Measurements from ENCODE around the gene FBXO30. TPM values are rescaled to one million over a fixed set of nuclear protein-coding genes. Genes with fewer than 3 reads are reported as not detected.

FBXO30 gene
- total and polyA plus RNA-seq, 9 of the 15 experiments (the other 6 are each of a cell fraction or from before 2014, with no cell fraction given), result 3.6 to 12.8 (median 7.1) TPM

DNA sequence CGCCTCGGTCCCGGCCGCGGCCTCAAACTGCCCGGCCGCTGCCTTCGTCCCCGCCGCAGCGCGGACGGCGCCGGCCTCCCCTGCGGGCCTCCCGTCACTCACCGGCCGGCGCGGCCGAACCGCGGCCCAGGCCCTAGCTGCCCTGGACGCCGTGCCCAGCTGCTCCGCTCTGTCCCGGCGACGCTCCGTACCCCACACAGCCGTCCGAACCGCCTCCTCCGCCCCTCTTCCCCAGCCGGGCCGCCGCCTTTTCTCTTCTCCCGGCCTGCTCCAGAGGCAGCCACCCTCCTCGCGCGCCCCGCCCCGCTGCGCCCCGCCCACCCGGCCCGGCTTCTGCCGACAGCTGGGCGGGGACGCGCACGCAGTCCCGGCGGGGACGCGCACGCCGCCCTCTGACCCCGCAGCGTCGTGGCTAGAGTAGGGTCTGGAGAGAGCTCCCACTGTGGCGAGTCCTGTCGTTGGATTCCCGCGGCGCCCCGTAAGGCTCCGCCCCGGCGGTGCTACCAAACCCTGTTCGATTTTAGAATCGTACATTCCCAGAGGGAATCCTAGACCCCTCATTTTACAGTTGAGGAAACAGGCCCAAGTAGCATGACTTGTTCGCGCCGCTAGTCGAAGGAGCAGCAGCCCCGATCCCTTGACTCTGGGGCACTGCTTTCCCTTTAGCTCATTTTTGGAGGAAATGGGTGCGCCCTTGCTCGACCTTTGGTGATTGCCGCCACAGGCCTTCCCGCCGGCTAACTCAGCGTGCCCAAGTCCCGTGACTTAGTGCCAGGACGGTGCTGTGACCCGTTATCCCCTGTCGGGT, at the start of gene FBXO30 (continued):
- TF ChIP-seq, protein P1, sequence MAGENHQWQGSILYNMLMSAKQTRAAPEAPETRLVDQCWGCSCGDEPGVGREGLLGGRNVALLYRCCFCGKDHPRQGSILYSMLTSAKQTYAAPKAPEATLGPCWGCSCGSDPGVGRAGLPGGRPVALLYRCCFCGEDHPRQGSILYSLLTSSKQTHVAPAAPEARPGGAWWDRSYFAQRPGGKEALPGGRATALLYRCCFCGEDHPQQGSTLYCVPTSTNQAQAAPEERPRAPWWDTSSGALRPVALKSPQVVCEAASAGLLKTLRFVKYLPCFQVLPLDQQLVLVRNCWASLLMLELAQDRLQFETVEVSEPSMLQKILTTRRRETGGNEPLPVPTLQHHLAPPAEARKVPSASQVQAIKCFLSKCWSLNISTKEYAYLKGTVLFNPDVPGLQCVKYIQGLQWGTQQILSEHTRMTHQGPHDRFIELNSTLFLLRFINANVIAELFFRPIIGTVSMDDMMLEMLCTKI (IDR thresholded peaks at IDR 0.05; ENCODE audit: partially characterized antibody), result no peak
- TF ChIP-seq ZNF695 (CRISPR knock-in tag; IDR thresholded peaks at IDR 0.05) (no peak), ZNF584 (CRISPR knock-in tag; IDR thresholded peaks at IDR 0.05; ENCODE audit: low read depth) (peak; percentile 58; the same call in 1 of the 2 replicates), CEBPB (tag; IDR thresholded peaks at IDR 0.05) (no peak), IFI16 (CRISPR knock-in tag; IDR thresholded peaks at IDR 0.05) (no peak), ZNF239 (CRISPR knock-in tag; IDR thresholded peaks at IDR 0.05) (peak; percentile 12; the same call in 1 of the 2 replicates), ESRRB (CRISPR knock-in tag; IDR thresholded peaks at IDR 0.05; ENCODE audit: borderline replicate concordance) (no peak), ZKSCAN3 (CRISPR knock-in tag; IDR thresholded peaks at IDR 0.05) (no peak), ETV5 (CRISPR knock-in tag; IDR thresholded peaks at IDR 0.05; ENCODE audit: low read depth) (0 out of 2 replicates have a peak, but pooled peaks have one; percentile 33), L3MBTL2 (IDR thresholded peaks at IDR 0.05) (peak; percentile 96), NELFE (IDR thresholded peaks at IDR 0.05; ENCODE audit: insufficient read depth, insufficient read length) (no peak), TCF3 (CRISPR knock-in tag; IDR thresholded peaks at IDR 0.05) (no peak; the same call in 1 of the 2 replicates), ZNF583 (CRISPR knock-in tag; IDR thresholded peaks at IDR 0.05) (no peak), IRF2 (CRISPR knock-in tag; IDR thresholded peaks at IDR 0.05) (no peak), PHB2 (IDR thresholded peaks at IDR 0.05; ENCODE audit: low read depth) (no peak), ZNF57 (CRISPR knock-in tag; IDR thresholded peaks at IDR 0.05) (no peak), NFE2L1 (tag; IDR thresholded peaks at IDR 0.05; ENCODE audit: borderline replicate concordance, low read depth) (no peak), PHF8 (IDR thresholded peaks at IDR 0.05; ENCODE audit: borderline replicate concordance, low read length) (peak; percentile 98), SMARCE1 (IDR thresholded peaks at IDR 0.05) (no peak), ZNF140 (CRISPR knock-in tag; IDR thresholded peaks at IDR 0.05) (no peak), SMC3 (conservative IDR thresholded peaks at IDR 0.05; ENCODE audit: insufficient read depth, low read depth, low read length) (no peak), NFATC3 (IDR thresholded peaks at IDR 0.05) (no peak), SRSF3 (IDR thresholded peaks at IDR 0.05; ENCODE audit: insufficient read depth, low read length) (no peak), TAF15 (IDR thresholded peaks at IDR 0.05; ENCODE audit: low read depth, low read length) (no peak), ZBTB17 (CRISPR knock-in tag; IDR thresholded peaks at IDR 0.05) (peak; percentile 66)
- TF ChIP-seq, protein P2, sequence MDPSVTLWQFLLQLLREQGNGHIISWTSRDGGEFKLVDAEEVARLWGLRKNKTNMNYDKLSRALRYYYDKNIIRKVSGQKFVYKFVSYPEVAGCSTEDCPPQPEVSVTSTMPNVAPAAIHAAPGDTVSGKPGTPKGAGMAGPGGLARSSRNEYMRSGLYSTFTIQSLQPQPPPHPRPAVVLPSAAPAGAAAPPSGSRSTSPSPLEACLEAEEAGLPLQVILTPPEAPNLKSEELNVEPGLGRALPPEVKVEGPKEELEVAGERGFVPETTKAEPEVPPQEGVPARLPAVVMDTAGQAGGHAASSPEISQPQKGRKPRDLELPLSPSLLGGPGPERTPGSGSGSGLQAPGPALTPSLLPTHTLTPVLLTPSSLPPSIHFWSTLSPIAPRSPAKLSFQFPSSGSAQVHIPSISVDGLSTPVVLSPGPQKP (CRISPR knock-in tag; IDR thresholded peaks at IDR 0.05), result no peak
- TF ChIP-seq, protein P3, sequence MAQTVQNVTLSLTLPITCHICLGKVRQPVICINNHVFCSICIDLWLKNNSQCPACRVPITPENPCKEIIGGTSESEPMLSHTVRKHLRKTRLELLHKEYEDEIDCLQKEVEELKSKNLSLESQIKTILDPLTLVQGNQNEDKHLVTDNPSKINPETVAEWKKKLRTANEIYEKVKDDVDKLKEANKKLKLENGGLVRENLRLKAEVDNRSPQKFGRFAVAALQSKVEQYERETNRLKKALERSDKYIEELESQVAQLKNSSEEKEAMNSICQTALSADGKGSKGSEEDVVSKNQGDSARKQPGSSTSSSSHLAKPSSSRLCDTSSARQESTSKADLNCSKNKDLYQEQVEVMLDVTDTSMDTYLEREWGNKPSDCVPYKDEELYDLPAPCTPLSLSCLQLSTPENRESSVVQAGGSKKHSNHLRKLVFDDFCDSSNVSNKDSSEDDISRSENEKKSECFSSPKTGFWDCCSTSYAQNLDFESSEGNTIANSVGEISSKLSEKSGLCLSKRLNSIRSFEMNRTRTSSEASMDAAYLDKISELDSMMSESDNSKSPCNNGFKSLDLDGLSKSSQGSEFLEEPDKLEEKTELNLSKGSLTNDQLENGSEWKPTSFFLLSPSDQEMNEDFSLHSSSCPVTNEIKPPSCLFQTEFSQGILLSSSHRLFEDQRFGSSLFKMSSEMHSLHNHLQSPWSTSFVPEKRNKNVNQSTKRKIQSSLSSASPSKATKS (CRISPR knock-in tag; IDR thresholded peaks at IDR 0.05), result no peak

Data from K562 (cell line).